ENCODE data around the gene CAMK1D.
"Not testable (repeated sequence)": the region's sequence is repeated elsewhere in the genome, so short reads cannot be mapped to it uniquely, and the experiment has no call there.

CAMK1D gene

GRCh38 chr10:12742771-12743170 is 393.4 kb downstream of the CAMK1D start:
- in situ Hi-C loops (cut with MboI; ENCODE audit: low sequenced_read_pairs): no loop called here

GRCh38 chr10:12743466-12743865 is 394.1 kb downstream of the CAMK1D start:
- in situ Hi-C loops (cut with MboI; ENCODE audit: low sequenced_read_pairs): not testable (repeated sequence)

GRCh38 chr10:12743941-12744340 is 394.6 kb downstream of the CAMK1D start:
- in situ Hi-C loops (cut with MboI; ENCODE audit: low sequenced_read_pairs): no loop called here

- in situ Hi-C loops (cut with MboI; ENCODE audit: low sequenced_read_pairs): no loop called here
Measured at GRCh38 chr10:12748186-12748585, 398.8 kb downstream of the CAMK1D start.

- in situ Hi-C loops (cut with MboI; ENCODE audit: low sequenced_read_pairs): no loop called here
Measured at GRCh38 chr10:12749760-12750478, 400.6 kb downstream of the CAMK1D start.

- in situ Hi-C loops (cut with MboI; ENCODE audit: low sequenced_read_pairs): no loop called here
Measured at GRCh38 chr10:12750526-12751201, 401.3 kb downstream of the CAMK1D start.

- in situ Hi-C loops (cut with MboI; ENCODE audit: low sequenced_read_pairs): no loop called here
Measured at GRCh38 chr10:12755075-12755474, 405.7 kb downstream of the CAMK1D start.

- in situ Hi-C loops (cut with MboI; ENCODE audit: low sequenced_read_pairs): no loop called here
Measured at GRCh38 chr10:12757351-12757750, 408.0 kb downstream of the CAMK1D start.

GRCh38 chr10:12758271-12758670 is 408.9 kb downstream of the CAMK1D start:
- in situ Hi-C loops (cut with MboI; ENCODE audit: low sequenced_read_pairs): no loop called here

GRCh38 chr10:12766223-12766622 is 416.9 kb downstream of the CAMK1D start:
- in situ Hi-C loops (cut with MboI; ENCODE audit: low sequenced_read_pairs): no loop called here

GRCh38 chr10:12768156-12769100 is 419.1 kb downstream of the CAMK1D start:
- in situ Hi-C loops (cut with MboI; ENCODE audit: low sequenced_read_pairs): no loop called here

GRCh38 chr10:12769323-12770044 is 420.1 kb downstream of the CAMK1D start:
- in situ Hi-C loops (cut with MboI; ENCODE audit: low sequenced_read_pairs): no loop called here

GRCh38 chr10:12771981-12772760 is 422.8 kb downstream of the CAMK1D start:
- in situ Hi-C loops (cut with MboI; ENCODE audit: low sequenced_read_pairs): no loop called here

GRCh38 chr10:12772797-12773587 is 423.6 kb downstream of the CAMK1D start:
- in situ Hi-C loops (cut with MboI; ENCODE audit: low sequenced_read_pairs): no loop called here

GRCh38 chr10:12774204-12774894 is 425.0 kb downstream of the CAMK1D start:
- in situ Hi-C loops (cut with MboI; ENCODE audit: low sequenced_read_pairs): no loop called here

- in situ Hi-C loops (cut with MboI; ENCODE audit: low sequenced_read_pairs): no loop called here
Measured at GRCh38 chr10:12777840-12778585, 428.7 kb downstream of the CAMK1D start.

GRCh38 chr10:12780634-12781601 is 431.6 kb downstream of the CAMK1D start:
- in situ Hi-C loops (cut with MboI; ENCODE audit: low sequenced_read_pairs): no loop called here
